Keratinocyte (primary cell): ENCODE data around the gene TTC1. TPM values are rescaled to one million over a fixed set of nuclear protein-coding genes. Genes with fewer than 3 reads are reported as not detected.

Experiments used
- DNase-seq: peaks from one replicate; pipeline ENCODE4 v3.0.0-alpha.2; 2011; ENCODE audit warnings: low read depth, missing footprints, low spot score
- FAIRE-seq: peaks from 2 replicates; lab custom pipeline; 2011; peaks lifted over from hg19 to GRCh38; lab: Jason Lieb, UNC
- H2AFZ ChIP-seq: 2 replicates; pipeline ENCODE4 v1.6.0; 2012; ENCODE audit warnings: low read length, control low read depth, inconsistent platforms; ENCODE audit not compliant: control insufficient read depth
- H3K27ac ChIP-seq: 2 replicates; pipeline ENCODE4 v1.5.1; 2011; ENCODE audit warnings: low read length; ENCODE audit not compliant: control insufficient read depth, insufficient read depth
- H3K27me3 ChIP-seq: 3 replicates; pipeline ENCODE4 v1.6.0; 2011; ENCODE audit warnings: low read length; ENCODE audit not compliant: control insufficient read depth, insufficient read depth; ENCODE audit errors: extremely low read depth
- H3K36me3 ChIP-seq, 2 experiments: 2 replicates in 1 of 2; 3 replicates in 1 of 2; pipeline ENCODE4 v1.5.1; 2011; ENCODE audit warnings: low read length in 2 of 2, mild to moderate bottlenecking in 1 of 2; ENCODE audit not compliant: control insufficient read depth in 2 of 2, insufficient read depth in 2 of 2; ENCODE audit errors: extremely low read depth in 1 of 2
- H3K4me1 ChIP-seq: 3 replicates; pipeline ENCODE4 v1.5.1; 2011; ENCODE audit warnings: low read length; ENCODE audit not compliant: control insufficient read depth, insufficient read depth; ENCODE audit errors: extremely low read depth
- H3K4me2 ChIP-seq: 3 replicates; pipeline ENCODE4 v1.6.0; 2011; ENCODE audit warnings: low read depth, low read length; ENCODE audit not compliant: control insufficient read depth, insufficient read depth; ENCODE audit errors: extremely low read depth
- H3K4me3 ChIP-seq, 3 experiments: fragments of 200-600 bp in 1 of 3; sonication (generic) in 1 of 3; 2 replicates in 2 of 3; 3 replicates in 1 of 3; pipeline ENCODE4 v1.5.1; 2011 to 2016; ENCODE audit warnings: low read length in 3 of 3, mild to moderate bottlenecking in 3 of 3, control low read depth in 2 of 3, inconsistent platforms in 1 of 3, low read depth in 1 of 3, mixed read lengths in 1 of 3, mixed run types in 1 of 3, moderate library complexity in 1 of 3; ENCODE audit not compliant: control insufficient read depth in 2 of 3, insufficient read depth in 2 of 3; ENCODE audit errors: extremely low read depth in 1 of 3
- H3K79me2 ChIP-seq: 2 replicates; pipeline ENCODE4 v1.6.0; 2012; ENCODE audit warnings: low read length; ENCODE audit not compliant: control insufficient read depth, insufficient read depth
- H3K9ac ChIP-seq: 3 replicates; pipeline ENCODE4 v1.6.0; 2011; ENCODE audit warnings: low read length; ENCODE audit not compliant: control insufficient read depth, insufficient read depth; ENCODE audit errors: extremely low read depth
- H3K9me1 ChIP-seq: 3 replicates; pipeline ENCODE4 v1.6.0; 2011; ENCODE audit warnings: low read length; ENCODE audit not compliant: control insufficient read depth, insufficient read depth; ENCODE audit errors: extremely low read depth
- H3K9me3 ChIP-seq: 2 replicates; pipeline ENCODE4 v1.5.1; 2012; ENCODE audit warnings: low read depth, low read length; ENCODE audit not compliant: control insufficient read depth
- H4K20me1 ChIP-seq: 3 replicates; pipeline ENCODE4 v1.6.0; 2011; ENCODE audit warnings: low read length; ENCODE audit not compliant: control insufficient read depth, insufficient read depth; ENCODE audit errors: extremely low read depth
- EZH2 ChIP-seq: IDR thresholded peaks from one replicate; pipeline ENCODE4 v1.6.1; 2012; ENCODE audit warnings: inconsistent platforms, mild to moderate bottlenecking, low read length, moderate library complexity
- dilution Hi-C: fragments of 300-500 bp; cut with MboI; formaldehyde crosslinking; loops from one replicate; pipeline ENCODE4 v1.7.0; 2020; ENCODE audit warnings: low sequenced_read_pairs; ENCODE audit not compliant: extremely low pct_ligation_motif_present
- polyA plus RNA-seq, 5 experiments: library from polyadenylated mRNA; depleted of rRNA in 3 of 5; stranded (reverse) in 3 of 5; stranded (forward) in 1 of 5; unstranded in 1 of 5; fragments of >200 nt; gene quantifications; 1 replicate in 1 of 5; 2 replicates in 3 of 5; 3 replicates in 1 of 5; pipeline versions ENCODE4 v1.2.1 to v1.2.3, GENCODE V29; 2011 to 2012; ENCODE audit warnings: missing spikeins in 2 of 5, low read depth in 1 of 5, low replicate concordance in 1 of 5
- TF ChIP-seq, protein P1 (sequence below), 3 experiments: IDR thresholded peaks in 1 of 3; conservative IDR thresholded peaks in 1 of 3; optimal IDR thresholded peaks in 1 of 3; 2 replicates in 2 of 3; 3 replicates in 1 of 3; pipeline versions ENCODE3 to v1.5.1; 2011; ENCODE audit warnings: low read length in 3 of 3, mild to moderate bottlenecking in 3 of 3, moderate library complexity in 2 of 3, control low read depth in 1 of 3, inconsistent platforms in 1 of 3; ENCODE audit not compliant: insufficient read depth in 2 of 3; ENCODE audit errors: extremely low read depth in 1 of 3

Gene TTC1
- polyA plus RNA-seq, 1 donor (not counting 4 experiments of a cell fraction or from before 2014, with no cell fraction given) = 51.7 TPM

DNA sequence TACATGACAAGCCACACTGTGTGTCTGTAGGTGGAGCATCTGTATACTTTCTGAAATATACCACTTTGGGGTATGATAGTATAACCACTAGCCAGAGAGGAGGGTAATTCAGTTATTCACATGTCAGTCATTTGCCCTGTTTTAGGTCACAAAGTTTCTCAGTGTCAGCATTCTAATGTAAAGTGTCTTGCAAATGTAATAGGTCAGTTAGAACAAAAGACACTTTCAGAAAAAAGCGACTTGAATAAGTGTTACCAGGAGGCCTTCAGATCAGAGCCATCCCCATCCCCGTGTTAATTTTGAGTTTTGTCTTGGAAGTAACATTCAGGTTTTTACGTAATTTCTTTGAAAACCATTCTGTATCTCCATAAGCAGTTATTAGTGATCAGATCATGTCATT, 33.7 kb downstream of the TTC1 start:
- no peak for FAIRE-seq
- Histone ChIP-seq H3K4me1 (no peaks in the 10 kb centered on the region), H3K9me1 (no peaks in the 10 kb centered on the region), H3K36me3 (peaks cover 2 to 12% of the 10 kb centered on the region in 2 experiments), H2AFZ (no peak overlapping the region), H3K4me3 (no peak overlapping the region), H3K27me3 (no peaks in the 10 kb centered on the region), H3K27ac (no peak overlapping the region), H3K79me2 (no peaks in the 10 kb centered on the region), H3K9ac (no peak overlapping the region), H3K4me2 (no peak overlapping the region), H4K20me1 (no peaks in the 10 kb centered on the region), H3K9me3 (no peaks in the 10 kb centered on the region)
- no peak for TF ChIP-seq EZH2
- TF ChIP-seq, protein P1, sequence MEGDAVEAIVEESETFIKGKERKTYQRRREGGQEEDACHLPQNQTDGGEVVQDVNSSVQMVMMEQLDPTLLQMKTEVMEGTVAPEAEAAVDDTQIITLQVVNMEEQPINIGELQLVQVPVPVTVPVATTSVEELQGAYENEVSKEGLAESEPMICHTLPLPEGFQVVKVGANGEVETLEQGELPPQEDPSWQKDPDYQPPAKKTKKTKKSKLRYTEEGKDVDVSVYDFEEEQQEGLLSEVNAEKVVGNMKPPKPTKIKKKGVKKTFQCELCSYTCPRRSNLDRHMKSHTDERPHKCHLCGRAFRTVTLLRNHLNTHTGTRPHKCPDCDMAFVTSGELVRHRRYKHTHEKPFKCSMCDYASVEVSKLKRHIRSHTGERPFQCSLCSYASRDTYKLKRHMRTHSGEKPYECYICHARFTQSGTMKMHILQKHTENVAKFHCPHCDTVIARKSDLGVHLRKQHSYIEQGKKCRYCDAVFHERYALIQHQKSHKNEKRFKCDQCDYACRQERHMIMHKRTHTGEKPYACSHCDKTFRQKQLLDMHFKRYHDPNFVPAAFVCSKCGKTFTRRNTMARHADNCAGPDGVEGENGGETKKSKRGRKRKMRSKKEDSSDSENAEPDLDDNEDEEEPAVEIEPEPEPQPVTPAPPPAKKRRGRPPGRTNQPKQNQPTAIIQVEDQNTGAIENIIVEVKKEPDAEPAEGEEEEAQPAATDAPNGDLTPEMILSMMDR (optimal IDR thresholded peaks at IDR 0.05 in 1 of 3, IDR thresholded peaks at IDR 0.05 in 1 of 3, conservative IDR thresholded peaks at IDR 0.05 in 1 of 3; ENCODE audit: extremely low read depth in 1 of 3, insufficient read depth in 2 of 3, low read length in 3 of 3) = no peak
- dilution Hi-C loops = no loop called here
- no peak for DNase-seq

DNA sequence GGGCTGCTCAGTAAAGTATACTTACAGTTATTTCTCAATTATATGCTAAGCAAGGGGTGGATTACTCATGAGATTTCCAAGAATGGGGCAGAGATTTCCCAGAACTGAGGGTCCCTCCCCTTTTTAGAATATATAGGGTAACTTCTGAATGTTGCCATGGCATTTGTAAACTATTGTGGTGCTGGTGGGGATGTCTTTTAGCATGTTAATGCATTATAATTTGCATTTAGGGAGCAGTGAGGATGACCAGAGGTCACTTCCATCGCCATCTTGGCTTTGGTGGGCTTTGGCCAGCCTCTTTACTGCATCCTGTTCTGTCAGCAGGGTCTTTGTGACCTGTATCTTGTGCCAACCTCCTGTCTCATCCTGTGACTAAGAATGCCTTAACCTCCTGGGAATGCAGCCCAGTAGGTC, 35.5 kb downstream of the TTC1 start:
- DNase-seq = no peak
- Histone ChIP-seq H3K9ac (no peak overlapping the region), H3K4me2 (no peak overlapping the region), H3K79me2 (no peaks in the 10 kb centered on the region), H3K27ac (no peak overlapping the region), H3K27me3 (no peaks in the 10 kb centered on the region), H3K36me3 (peaks cover 2 to 8% of the 10 kb centered on the region in 2 experiments), H3K9me3 (no peaks in the 10 kb centered on the region), H4K20me1 (no peaks in the 10 kb centered on the region), H2AFZ (no peak overlapping the region), H3K4me1 (no peaks in the 10 kb centered on the region), H3K4me3 (no peak overlapping the region), H3K9me1 (no peaks in the 10 kb centered on the region)
- TF ChIP-seq EZH2 = no peak
- TF ChIP-seq, protein P1 (optimal IDR thresholded peaks at IDR 0.05 in 1 of 3, IDR thresholded peaks at IDR 0.05 in 1 of 3, conservative IDR thresholded peaks at IDR 0.05 in 1 of 3; ENCODE audit: extremely low read depth in 1 of 3, insufficient read depth in 2 of 3, low read length in 3 of 3) = no peak
- FAIRE-seq = no peak
- dilution Hi-C loops = no loop called here
